OCI-LY7 (cell line): Measurements from ENCODE around the gene NTN4.

Experiments
- EZH2phosphoT487 ChIP-seq: fragments of 200-600 bp; sonication (generic); IDR thresholded peaks from 2 replicates; pipeline ENCODE4 v1.6.1; 2018; ENCODE audit warnings: low read depth, borderline replicate concordance, mild to moderate bottlenecking, mixed run types, antibody characterized with exemption, low read length, moderate library complexity, mixed read lengths
- TF ChIP-seq, protein P1 (sequence below): fragments of 200-600 bp; sonication (generic); conservative IDR thresholded peaks from 2 replicates; pipeline ENCODE4 v1.5.1; 2014; ENCODE audit warnings: mild to moderate bottlenecking, antibody characterized with exemption, low read length, moderate library complexity, mixed read lengths

DNA sequence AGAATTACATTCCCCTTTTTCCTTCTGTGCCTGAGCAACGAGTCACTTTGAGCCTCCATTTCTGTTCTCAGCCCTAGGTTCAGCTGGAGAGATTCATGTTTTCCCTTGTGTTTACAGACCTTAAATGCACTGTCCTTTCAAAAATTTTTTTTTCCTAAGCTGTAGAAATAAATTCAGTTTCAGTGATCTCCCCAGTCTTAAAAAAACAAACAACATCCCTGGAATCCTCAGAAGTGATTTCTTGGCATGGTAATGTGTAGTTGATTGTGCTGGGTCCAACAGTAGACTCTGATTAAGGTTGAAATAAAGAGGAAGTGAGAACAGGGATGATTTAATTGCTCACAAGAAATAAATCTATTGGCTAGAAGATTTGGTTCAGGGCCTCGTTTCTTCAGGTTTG lies 89.3 kb downstream of the NTN4 start:
- TF ChIP-seq, protein P1, sequence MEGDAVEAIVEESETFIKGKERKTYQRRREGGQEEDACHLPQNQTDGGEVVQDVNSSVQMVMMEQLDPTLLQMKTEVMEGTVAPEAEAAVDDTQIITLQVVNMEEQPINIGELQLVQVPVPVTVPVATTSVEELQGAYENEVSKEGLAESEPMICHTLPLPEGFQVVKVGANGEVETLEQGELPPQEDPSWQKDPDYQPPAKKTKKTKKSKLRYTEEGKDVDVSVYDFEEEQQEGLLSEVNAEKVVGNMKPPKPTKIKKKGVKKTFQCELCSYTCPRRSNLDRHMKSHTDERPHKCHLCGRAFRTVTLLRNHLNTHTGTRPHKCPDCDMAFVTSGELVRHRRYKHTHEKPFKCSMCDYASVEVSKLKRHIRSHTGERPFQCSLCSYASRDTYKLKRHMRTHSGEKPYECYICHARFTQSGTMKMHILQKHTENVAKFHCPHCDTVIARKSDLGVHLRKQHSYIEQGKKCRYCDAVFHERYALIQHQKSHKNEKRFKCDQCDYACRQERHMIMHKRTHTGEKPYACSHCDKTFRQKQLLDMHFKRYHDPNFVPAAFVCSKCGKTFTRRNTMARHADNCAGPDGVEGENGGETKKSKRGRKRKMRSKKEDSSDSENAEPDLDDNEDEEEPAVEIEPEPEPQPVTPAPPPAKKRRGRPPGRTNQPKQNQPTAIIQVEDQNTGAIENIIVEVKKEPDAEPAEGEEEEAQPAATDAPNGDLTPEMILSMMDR, result no peak
- TF ChIP-seq EZH2phosphoT487, result no peak
